Measurements from ENCODE around the gene CEP126. TPM values are rescaled to one million over a fixed set of nuclear protein-coding genes. Genes with fewer than 3 reads are reported as not detected.

CEP126 gene
- total and polyA plus RNA-seq, 2 experiments from 2014 or later = 1.4 to 2.3 TPM

DNA sequence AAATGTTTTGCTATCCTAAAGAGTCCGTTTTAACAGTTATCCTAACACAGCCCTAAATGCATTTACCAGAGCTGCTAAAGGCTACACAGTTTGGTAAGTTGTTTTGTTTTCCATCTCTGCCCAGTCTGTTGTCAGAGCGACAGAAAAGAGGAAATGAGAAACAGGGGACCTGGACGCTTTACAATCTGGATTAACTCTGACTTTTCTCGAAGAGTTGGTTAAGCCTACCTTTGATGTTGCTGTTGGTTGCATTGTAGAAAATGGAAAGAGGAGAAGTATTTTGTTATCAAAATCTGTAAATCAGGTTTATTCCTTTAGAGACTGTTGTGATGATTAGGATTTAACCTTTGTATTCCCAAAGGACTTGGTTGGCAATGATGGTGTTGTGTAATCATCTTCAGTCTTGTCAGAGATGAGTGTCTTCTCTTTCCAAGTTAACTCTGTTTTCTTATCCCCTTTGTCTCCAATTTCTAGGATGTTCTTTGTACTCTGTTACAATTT lies 1.0 kb downstream of the CEP126 start:
- H4K20me1 ChIP-seq (replicated peaks; ENCODE audit: insufficient read depth) = no peaks in the 10 kb centered on the region
- no peaks in the 10 kb centered on the region for H3K79me2 ChIP-seq (replicated peaks; ENCODE audit: insufficient read depth)
- Mint-ChIP-seq H3K4me3 (peak overlapping the region; percentile 88), H3K4me1 (peaks cover 24% of the 10 kb centered on the region), H3K27ac (peak overlapping the region; percentile 93; the same call in 1 of the 2 replicates), H3K9me3 (no peaks in the 10 kb centered on the region), H3K36me3 (ENCODE audit: low read depth) (no peaks in the 10 kb centered on the region), H3K27me3 (ENCODE audit: insufficient read depth, low read depth, poor library complexity) (peaks cover 5% of the 10 kb centered on the region)
- no peak for TF ChIP-seq NANOG (IDR thresholded peaks at IDR 0.05; ENCODE audit: borderline replicate concordance)
- no peak for TF ChIP-seq POLR2AphosphoS5 (IDR thresholded peaks at IDR 0.05; ENCODE audit: low read depth)
- TF ChIP-seq JUNB (IDR thresholded peaks at IDR 0.05; ENCODE audit: unreplicated experiment) = no peak
- TF ChIP-seq EZH2phosphoT487 (IDR thresholded peaks at IDR 0.05; ENCODE audit: unreplicated experiment) = no peak
- TF ChIP-seq, protein P1, sequence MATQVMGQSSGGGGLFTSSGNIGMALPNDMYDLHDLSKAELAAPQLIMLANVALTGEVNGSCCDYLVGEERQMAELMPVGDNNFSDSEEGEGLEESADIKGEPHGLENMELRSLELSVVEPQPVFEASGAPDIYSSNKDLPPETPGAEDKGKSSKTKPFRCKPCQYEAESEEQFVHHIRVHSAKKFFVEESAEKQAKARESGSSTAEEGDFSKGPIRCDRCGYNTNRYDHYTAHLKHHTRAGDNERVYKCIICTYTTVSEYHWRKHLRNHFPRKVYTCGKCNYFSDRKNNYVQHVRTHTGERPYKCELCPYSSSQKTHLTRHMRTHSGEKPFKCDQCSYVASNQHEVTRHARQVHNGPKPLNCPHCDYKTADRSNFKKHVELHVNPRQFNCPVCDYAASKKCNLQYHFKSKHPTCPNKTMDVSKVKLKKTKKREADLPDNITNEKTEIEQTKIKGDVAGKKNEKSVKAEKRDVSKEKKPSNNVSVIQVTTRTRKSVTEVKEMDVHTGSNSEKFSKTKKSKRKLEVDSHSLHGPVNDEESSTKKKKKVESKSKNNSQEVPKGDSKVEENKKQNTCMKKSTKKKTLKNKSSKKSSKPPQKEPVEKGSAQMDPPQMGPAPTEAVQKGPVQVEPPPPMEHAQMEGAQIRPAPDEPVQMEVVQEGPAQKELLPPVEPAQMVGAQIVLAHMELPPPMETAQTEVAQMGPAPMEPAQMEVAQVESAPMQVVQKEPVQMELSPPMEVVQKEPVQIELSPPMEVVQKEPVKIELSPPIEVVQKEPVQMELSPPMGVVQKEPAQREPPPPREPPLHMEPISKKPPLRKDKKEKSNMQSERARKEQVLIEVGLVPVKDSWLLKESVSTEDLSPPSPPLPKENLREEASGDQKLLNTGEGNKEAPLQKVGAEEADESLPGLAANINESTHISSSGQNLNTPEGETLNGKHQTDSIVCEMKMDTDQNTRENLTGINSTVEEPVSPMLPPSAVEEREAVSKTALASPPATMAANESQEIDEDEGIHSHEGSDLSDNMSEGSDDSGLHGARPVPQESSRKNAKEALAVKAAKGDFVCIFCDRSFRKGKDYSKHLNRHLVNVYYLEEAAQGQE (IDR thresholded peaks at IDR 0.05; ENCODE audit: unreplicated experiment) = no peak
- no peak for TF ChIP-seq EZH2 (IDR thresholded peaks at IDR 0.05; ENCODE audit: low read depth, unreplicated experiment)
- no peak for TF ChIP-seq STAT1 (IDR thresholded peaks at IDR 0.05; ENCODE audit: unreplicated experiment)
- no peak for TF ChIP-seq ZNF114 (CRISPR knock-in tag; IDR thresholded peaks at IDR 0.05)
- peak overlapping the region; percentile 96 for H2AFZ ChIP-seq
- peak overlapping the region; percentile 83 for H3K4me3 ChIP-seq
- H3F3A ChIP-seq (replicated peaks; ENCODE audit: low read depth) = no peaks in the 10 kb centered on the region
- H3K27me3 ChIP-seq (ENCODE audit: insufficient read depth) = no peaks in the 10 kb centered on the region
- DNase-seq (ENCODE audit: low spot score) = peak; percentile 13
- H3K9me2 ChIP-seq (ENCODE audit: insufficient read depth) = no peaks in the 10 kb centered on the region
- H3K36me3 ChIP-seq (ENCODE audit: insufficient read depth) = no peaks in the 10 kb centered on the region
- H3K4me2 ChIP-seq = peak overlapping the region; percentile 79
- H3K4me1 ChIP-seq (ENCODE audit: insufficient read depth) = peaks cover 29% of the 10 kb centered on the region
- no peak overlapping the region for H3K27ac ChIP-seq (ENCODE audit: low read depth)
- ATAC-seq = no peak

DNA sequence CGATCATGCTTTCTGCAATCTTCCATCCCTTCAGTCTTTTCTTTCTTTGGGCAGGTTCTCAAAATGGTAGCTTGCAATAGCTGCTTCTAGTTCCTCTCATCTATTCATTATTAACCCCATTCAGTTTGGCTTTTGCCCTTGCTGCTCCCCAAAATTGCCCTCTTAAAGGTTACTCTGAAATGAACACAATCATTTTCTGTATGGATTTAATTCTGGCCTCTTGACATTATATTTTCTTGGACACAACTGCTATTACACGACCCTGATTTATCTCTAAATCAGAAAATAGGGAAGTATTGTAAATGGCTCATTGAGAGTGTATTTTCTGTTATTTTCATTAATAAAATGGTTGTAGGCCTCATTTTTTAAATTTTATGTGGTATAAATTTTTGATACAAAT lies 1.6 kb downstream of the CEP126 start, which contains the start of gene ANGPTL5:
TSS of gene ANGPTL5 (minus strand) at position 101 of the 400 bp plus-strand sequence. CDS start 8,613 bp downstream, outside the sequence.
- ATAC-seq = no peak
- Histone ChIP-seq H3F3A (replicated peaks; ENCODE audit: low read depth) (no peaks in the 10 kb centered on the region), H2AFZ (peak within 1 kb of the TSS; percentile 96), H3K9me2 (ENCODE audit: insufficient read depth) (no peaks in the 10 kb centered on the region), H3K4me3 (peak within 1 kb of the TSS; percentile 83), H4K20me1 (replicated peaks; ENCODE audit: insufficient read depth) (no peaks in the 10 kb centered on the region), H3K27me3 (ENCODE audit: insufficient read depth) (no peaks in the 10 kb centered on the region), H3K79me2 (replicated peaks; ENCODE audit: insufficient read depth) (no peaks in the 10 kb centered on the region), H3K36me3 (ENCODE audit: insufficient read depth) (no peaks in the 10 kb centered on the region), H3K4me2 (peak within 1 kb of the TSS; percentile 79), H3K4me1 (ENCODE audit: insufficient read depth) (peaks cover 29% of the 10 kb centered on the region), H3K27ac (ENCODE audit: low read depth) (no peak within 1 kb of the TSS)
- Mint-ChIP-seq H3K9me3 (no peaks in the 10 kb centered on the region), H3K4me1 (peaks cover 24% of the 10 kb centered on the region), H3K36me3 (ENCODE audit: low read depth) (no peaks in the 10 kb centered on the region), H3K27me3 (ENCODE audit: insufficient read depth, low read depth, poor library complexity) (peaks cover 5% of the 10 kb centered on the region), H3K4me3 (peak within 1 kb of the TSS; percentile 88), H3K27ac (peak within 1 kb of the TSS; percentile 93)
- no peak for TF ChIP-seq ZNF331 (CRISPR knock-in tag; IDR thresholded peaks at IDR 0.05; ENCODE audit: low read depth)
- TF ChIP-seq, protein P2, sequence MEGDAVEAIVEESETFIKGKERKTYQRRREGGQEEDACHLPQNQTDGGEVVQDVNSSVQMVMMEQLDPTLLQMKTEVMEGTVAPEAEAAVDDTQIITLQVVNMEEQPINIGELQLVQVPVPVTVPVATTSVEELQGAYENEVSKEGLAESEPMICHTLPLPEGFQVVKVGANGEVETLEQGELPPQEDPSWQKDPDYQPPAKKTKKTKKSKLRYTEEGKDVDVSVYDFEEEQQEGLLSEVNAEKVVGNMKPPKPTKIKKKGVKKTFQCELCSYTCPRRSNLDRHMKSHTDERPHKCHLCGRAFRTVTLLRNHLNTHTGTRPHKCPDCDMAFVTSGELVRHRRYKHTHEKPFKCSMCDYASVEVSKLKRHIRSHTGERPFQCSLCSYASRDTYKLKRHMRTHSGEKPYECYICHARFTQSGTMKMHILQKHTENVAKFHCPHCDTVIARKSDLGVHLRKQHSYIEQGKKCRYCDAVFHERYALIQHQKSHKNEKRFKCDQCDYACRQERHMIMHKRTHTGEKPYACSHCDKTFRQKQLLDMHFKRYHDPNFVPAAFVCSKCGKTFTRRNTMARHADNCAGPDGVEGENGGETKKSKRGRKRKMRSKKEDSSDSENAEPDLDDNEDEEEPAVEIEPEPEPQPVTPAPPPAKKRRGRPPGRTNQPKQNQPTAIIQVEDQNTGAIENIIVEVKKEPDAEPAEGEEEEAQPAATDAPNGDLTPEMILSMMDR (conservative IDR thresholded peaks at IDR 0.05; ENCODE audit: low read depth in 2 of 2) = no peak
- no peak for TF ChIP-seq EZH2 (IDR thresholded peaks at IDR 0.05; ENCODE audit: low read depth, unreplicated experiment)
- TF ChIP-seq ZNF114 (CRISPR knock-in tag; IDR thresholded peaks at IDR 0.05) = no peak
- no peak for DNase-seq (ENCODE audit: low spot score)

Data from GM23338 (cell line).